HEK293 (cell line): Measurements from ENCODE around the gene TNS3.

Source experiments
- CTCF ChIA-PET: fragments of 350-600 bp; formaldehyde crosslinking; extraction: SDS; loops from one replicate; lab custom pipeline; 2021; ENCODE audit warnings: antibody characterized with exemption; lab: Yijun Ruan, JAX
- POLR2A ChIA-PET: fragments of 300-600 bp; formaldehyde crosslinking; extraction: SDS; loops from one replicate; lab custom pipeline; 2020; ENCODE audit warnings: antibody characterized with exemption, inconsistent platforms; lab: Yijun Ruan, JAX
- H3K27ac ChIP-seq: fragments of 200-500 bp; sonication (Bioruptor generic); 2 replicates; pipeline ENCODE4 v1.5.1; 2014; ENCODE audit warnings: low read depth, low read length, control low read depth, inconsistent platforms; ENCODE audit errors: extremely low read depth
- H3K36me3 ChIP-seq, 2 experiments: fragments of 200-500 bp in 1 of 2; sonication (Bioruptor generic) in 1 of 2; 1 replicate in 1 of 2; 2 replicates in 1 of 2; pipeline ENCODE4 v1.5.1; 2014 to 2017; ENCODE audit warnings: inconsistent platforms in 2 of 2, low read length in 2 of 2; ENCODE audit not compliant: control insufficient read depth in 2 of 2, insufficient read depth in 1 of 2
- H3K4me1 ChIP-seq: fragments of 200-500 bp; sonication (Bioruptor generic); 2 replicates; pipeline ENCODE4 v1.5.1; 2014; ENCODE audit warnings: mild to moderate bottlenecking, low read length, inconsistent platforms; ENCODE audit not compliant: control insufficient read depth, insufficient read depth
- H3K4me3 ChIP-seq: 2 replicates; pipeline ENCODE4 v1.5.1; 2011; ENCODE audit warnings: low read depth, mild to moderate bottlenecking, control low read depth, low read length, moderate library complexity
- H3K9me3 ChIP-seq: fragments of 200-500 bp; sonication (Bioruptor generic); 2 replicates; pipeline ENCODE4 v1.5.1; 2014; ENCODE audit warnings: low read depth, low read length, inconsistent platforms; ENCODE audit not compliant: control insufficient read depth, insufficient read depth
- FEZF1 ChIP-seq: fragments of 450-650 bp; formaldehyde crosslinking; IDR thresholded peaks from 2 replicates; pipeline ENCODE4 v1.5.1; 2016; ENCODE audit warnings: missing biosample characterization, missing genetic modification characterization
- HIC1 ChIP-seq: fragments of 450-650 bp; formaldehyde crosslinking; IDR thresholded peaks from 2 replicates; pipeline ENCODE4 v1.5.1; 2016; ENCODE audit warnings: missing biosample characterization, missing genetic modification characterization
- IKZF3 ChIP-seq: fragments of 450-650 bp; IDR thresholded peaks from 2 replicates; pipeline ENCODE4 v1.5.0; 2018; ENCODE audit warnings: missing biosample characterization, mild to moderate bottlenecking, missing genetic modification characterization, moderate library complexity
- PATZ1 ChIP-seq: fragments of 450-650 bp; formaldehyde crosslinking; IDR thresholded peaks from 2 replicates; pipeline ENCODE4 v1.5.1; 2016; ENCODE audit warnings: missing biosample characterization, missing genetic modification characterization
- RBAK ChIP-seq: fragments of 450-650 bp; formaldehyde crosslinking; IDR thresholded peaks from 2 replicates; pipeline ENCODE4 v1.5.1; 2016; ENCODE audit warnings: missing biosample characterization, missing genetic modification characterization
- TCF7L2 ChIP-seq: IDR thresholded peaks from 2 replicates; pipeline ENCODE4 v1.6.1; 2011; ENCODE audit warnings: low read depth, mild to moderate bottlenecking, inconsistent platforms, low read length, moderate library complexity, borderline replicate concordance
- WT1 ChIP-seq: fragments of 450-650 bp; formaldehyde crosslinking; IDR thresholded peaks from 2 replicates; pipeline ENCODE4 v1.5.1; 2016; ENCODE audit warnings: missing biosample characterization, missing genetic modification characterization
- ZBTB20 ChIP-seq: fragments of 450-650 bp; formaldehyde crosslinking; IDR thresholded peaks from 2 replicates; pipeline ENCODE4 v1.5.1; 2016; ENCODE audit warnings: missing biosample characterization, missing genetic modification characterization
- ZNF280C ChIP-seq: fragments of 450-650 bp; formaldehyde crosslinking; IDR thresholded peaks from 2 replicates; pipeline ENCODE4 v1.5.1; 2016; ENCODE audit warnings: missing biosample characterization, missing genetic modification characterization
- ZNF548 ChIP-seq: fragments of 450-650 bp; formaldehyde crosslinking; IDR thresholded peaks from 2 replicates; pipeline ENCODE4 v1.5.1; 2016; ENCODE audit warnings: missing biosample characterization, missing genetic modification characterization
- ZNF549 ChIP-seq: fragments of 450-650 bp; IDR thresholded peaks from 2 replicates; pipeline ENCODE4 v1.5.1; 2018; ENCODE audit warnings: missing biosample characterization, missing genetic modification characterization, mild to moderate bottlenecking, inconsistent platforms, moderate library complexity
- ZNF558 ChIP-seq: fragments of 450-650 bp; formaldehyde crosslinking; IDR thresholded peaks from 2 replicates; pipeline ENCODE4 v1.5.1; 2016; ENCODE audit warnings: missing biosample characterization, missing genetic modification characterization
- ZNF658 ChIP-seq: fragments of 450-650 bp; formaldehyde crosslinking; IDR thresholded peaks from 2 replicates; pipeline ENCODE4; 2016; ENCODE audit warnings: missing biosample characterization, missing genetic modification characterization
- TF ChIP-seq, protein P1 (sequence below): fragments of 450-650 bp; formaldehyde crosslinking; conservative IDR thresholded peaks from 2 replicates; pipeline ENCODE4 v1.5.1; 2016; ENCODE audit warnings: low read depth, missing biosample characterization, missing genetic modification characterization

TNS3 gene

DNA sequence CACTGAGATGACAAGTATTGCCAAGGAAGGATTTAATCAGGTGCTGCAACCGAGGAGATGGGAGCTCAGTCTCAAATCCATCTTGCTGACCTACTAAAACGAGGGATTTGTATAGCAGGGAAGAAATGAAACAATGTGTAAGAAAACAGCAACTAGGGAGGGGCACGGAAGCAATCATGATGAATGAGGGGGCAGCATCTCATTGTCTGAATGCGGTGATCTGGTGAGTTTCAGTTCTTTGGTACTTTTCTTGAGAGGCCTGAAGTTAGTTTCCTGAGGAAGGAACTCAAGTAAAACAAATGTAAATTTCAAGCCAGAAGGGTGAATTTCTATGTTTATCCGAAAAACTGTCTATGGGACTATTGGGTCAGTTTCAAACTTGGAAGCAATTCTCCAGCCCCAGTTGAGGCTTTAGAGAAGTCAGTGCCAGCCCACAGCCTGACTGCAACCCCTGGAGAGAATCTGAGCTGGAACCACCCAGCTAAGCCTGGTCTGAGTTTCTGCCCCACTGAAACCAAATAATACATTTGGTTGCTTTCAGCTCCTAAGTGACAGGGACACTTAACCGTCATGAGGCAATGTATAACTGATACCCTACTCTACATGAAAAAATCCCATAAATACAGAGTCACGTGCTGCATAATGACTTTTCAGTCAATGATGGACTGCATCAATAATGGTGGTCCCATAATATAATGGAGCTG, 45.8 kb upstream of the TNS3 start (continued):
- TF ChIP-seq PATZ1 (tag by site-specific recombination), result no peak
- TF ChIP-seq HIC1 (tag by site-specific recombination), result no peak
- TF ChIP-seq ZNF280C, result no peak
- no peak for TF ChIP-seq IKZF3 (tag by site-specific recombination)

DNA sequence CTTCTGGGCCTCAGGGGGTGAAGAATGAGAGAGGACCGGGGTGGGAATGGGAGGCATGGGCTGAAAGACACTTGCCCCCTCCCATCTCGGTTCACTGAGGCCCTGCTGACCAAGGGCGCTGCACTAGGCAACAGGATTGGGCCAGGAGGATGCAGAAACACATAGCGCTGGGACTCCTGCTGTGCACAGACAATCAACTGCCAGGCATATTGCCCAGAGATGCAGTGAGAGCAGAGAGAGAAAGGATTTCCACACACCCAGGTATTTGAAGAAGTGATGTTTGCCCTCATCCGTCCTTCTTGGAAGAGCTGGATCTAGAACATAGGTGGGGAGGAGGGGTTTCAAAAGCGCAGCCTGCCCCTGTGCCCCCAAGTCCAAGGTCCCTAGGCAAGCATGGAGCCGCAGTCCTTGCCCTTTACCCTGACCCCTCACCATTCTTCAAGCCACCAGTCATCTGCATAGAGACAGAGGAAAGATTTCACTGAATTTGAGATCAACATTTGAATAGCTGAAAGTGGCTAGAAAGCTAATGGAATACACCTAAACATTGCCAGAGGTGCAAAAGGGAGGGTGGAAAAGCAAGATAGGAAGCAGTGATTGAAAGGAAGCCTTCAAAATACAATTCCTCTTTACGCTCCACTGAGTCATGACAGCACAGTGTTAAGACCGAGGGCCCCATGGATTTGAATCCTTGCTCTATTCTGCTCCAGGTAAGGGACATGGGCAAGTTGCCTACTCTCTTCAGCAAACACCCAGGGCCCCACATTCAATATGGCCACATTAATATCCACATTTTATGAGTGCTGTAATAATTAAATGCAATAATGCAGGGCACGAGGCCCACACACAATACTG, 44.2 kb upstream of the TNS3 start:
- no peak for TF ChIP-seq TCF7L2
- TF ChIP-seq ZBTB20 (tag by site-specific recombination), result no peak
- TF ChIP-seq WT1 (tag by site-specific recombination), result no peak
- no peak for TF ChIP-seq ZNF548 (tag by site-specific recombination)
- TF ChIP-seq, protein P1, sequence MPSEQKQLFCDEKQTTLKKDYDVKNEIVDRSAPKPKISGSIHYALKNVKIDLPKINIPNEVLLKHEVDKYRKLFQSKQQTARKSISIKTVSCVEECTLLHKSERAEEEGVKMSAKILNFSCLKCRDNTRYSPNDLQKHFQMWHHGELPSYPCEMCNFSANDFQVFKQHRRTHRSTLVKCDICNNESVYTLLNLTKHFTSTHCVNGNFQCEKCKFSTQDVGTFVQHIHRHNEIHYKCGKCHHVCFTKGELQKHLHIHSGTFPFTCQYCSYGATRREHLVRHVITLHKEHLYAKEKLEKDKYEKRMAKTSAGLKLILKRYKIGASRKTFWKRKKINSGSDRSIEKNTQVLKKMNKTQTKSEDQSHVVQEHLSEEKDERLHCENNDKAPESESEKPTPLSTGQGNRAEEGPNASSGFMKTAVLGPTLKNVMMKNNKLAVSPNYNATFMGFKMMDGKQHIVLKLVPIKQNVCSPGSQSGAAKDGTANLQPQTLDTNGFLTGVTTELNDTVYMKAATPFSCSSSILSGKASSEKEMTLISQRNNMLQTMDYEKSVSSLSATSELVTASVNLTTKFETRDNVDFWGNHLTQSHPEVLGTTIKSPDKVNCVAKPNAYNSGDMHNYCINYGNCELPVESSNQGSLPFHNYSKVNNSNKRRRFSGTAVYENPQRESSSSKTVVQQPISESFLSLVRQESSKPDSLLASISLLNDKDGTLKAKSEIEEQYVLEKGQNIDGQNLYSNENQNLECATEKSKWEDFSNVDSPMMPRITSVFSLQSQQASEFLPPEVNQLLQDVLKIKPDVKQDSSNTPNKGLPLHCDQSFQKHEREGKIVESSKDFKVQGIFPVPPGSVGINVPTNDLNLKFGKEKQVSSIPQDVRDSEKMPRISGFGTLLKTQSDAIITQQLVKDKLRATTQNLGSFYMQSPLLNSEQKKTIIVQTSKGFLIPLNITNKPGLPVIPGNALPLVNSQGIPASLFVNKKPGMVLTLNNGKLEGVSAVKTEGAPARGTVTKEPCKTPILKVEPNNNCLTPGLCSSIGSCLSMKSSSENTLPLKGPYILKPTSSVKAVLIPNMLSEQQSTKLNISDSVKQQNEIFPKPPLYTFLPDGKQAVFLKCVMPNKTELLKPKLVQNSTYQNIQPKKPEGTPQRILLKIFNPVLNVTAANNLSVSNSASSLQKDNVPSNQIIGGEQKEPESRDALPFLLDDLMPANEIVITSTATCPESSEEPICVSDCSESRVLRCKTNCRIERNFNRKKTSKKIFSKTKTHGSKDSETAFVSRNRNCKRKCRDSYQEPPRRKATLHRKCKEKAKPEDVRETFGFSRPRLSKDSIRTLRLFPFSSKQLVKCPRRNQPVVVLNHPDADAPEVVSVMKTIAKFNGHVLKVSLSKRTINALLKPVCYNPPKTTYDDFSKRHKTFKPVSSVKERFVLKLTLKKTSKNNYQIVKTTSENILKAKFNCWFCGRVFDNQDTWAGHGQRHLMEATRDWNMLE (tag by site-specific recombination), result no peak
- TF ChIP-seq ZNF549 (tag by site-specific recombination), result no peak
- TF ChIP-seq RBAK (tag by site-specific recombination), result no peak
- TF ChIP-seq ZNF558 (tag by site-specific recombination), result no peak
- no peak for TF ChIP-seq ZNF658 (tag by site-specific recombination)
- TF ChIP-seq FEZF1, result no peak
- no peak overlapping the region for H3K4me3 ChIP-seq
- no peaks in the 10 kb centered on the region for H3K9me3 ChIP-seq
- no peaks in the 10 kb centered on the region for H3K36me3 ChIP-seq
- H3K4me1 ChIP-seq, result no peaks in the 10 kb centered on the region
- POLR2A ChIA-PET, result no interaction called here
- H3K27ac ChIP-seq, result no peak overlapping the region
- CTCF ChIA-PET, result no interaction called here
